ENCODE measurements around the gene XYLT2.

The XYLT2 gene

DNA sequence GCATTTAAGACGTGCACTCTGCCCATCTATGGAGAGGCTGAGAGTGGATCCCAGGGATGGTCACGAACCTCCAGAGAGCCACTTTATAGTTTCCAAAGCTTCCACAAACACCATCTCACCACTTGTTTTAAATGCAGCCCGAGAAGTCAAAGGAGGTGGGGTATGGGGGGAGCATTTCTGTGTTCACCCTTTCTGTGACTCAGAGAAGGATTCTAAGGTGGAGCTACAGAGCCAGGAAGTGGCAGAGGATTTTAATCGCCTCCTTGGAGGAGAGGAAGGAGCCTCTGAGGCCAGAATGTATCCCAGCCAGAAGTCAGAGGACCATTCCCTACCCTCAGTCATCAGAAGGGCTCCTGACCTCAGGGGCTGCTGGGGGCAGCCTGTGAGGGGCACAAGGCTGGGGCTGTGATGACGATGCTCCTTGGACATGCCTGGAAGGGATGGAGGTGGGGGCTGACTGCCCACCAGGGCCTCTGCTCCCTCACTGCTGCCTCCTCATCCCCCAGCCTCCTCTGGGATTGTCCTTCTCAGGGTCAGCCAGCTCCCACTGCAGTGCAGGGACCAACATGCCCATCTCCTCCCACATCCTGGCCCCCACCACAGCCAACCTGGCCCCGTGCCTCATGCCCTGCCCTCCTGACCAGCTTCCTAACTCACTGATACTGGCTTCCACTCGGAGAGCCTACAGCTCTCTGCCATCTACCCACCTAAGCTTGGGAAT is 2.8 kb downstream of the XYLT2 start:
- no peak for DNase-seq

DNA sequence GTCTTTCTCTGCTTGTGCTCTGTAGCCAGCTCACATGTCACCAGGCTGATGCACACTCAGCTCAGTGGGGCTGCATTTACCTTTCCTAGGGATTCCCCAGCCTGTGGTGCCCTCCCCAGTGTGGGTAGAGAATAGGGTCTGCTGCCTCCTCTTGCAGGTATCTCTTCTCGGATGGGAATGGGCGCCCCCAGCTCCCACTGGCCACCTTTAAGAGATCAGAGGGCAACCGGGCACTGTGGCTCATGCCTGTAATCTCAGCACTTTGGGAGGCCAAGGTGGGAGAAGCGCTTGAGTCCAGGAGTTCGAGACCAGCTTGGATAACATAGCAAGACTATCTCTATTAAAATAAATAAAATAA is 3.3 kb downstream of the XYLT2 start:
- no peak for DNase-seq

DNA sequence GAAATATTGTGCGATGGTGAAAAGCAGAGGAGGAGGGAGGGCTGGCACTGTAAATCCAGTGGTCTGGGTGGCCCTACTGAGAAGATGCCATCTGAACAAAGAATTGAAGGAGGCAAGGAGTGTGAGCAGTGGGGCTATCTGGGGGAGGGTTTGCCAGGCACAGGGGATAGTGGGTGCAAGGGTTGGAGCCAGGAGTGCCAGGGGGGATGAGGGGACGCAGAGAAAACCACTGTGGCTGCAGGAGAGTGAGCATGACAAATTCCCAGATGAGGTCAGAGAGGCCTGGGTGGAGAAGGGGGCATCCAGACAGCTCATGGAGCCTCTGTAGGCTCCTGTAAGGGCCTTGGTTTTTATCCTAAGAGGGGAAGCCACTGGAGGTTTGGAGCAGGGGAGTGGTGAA is 4.8 kb downstream of the XYLT2 start:
- DNase-seq: no peak

DNA sequence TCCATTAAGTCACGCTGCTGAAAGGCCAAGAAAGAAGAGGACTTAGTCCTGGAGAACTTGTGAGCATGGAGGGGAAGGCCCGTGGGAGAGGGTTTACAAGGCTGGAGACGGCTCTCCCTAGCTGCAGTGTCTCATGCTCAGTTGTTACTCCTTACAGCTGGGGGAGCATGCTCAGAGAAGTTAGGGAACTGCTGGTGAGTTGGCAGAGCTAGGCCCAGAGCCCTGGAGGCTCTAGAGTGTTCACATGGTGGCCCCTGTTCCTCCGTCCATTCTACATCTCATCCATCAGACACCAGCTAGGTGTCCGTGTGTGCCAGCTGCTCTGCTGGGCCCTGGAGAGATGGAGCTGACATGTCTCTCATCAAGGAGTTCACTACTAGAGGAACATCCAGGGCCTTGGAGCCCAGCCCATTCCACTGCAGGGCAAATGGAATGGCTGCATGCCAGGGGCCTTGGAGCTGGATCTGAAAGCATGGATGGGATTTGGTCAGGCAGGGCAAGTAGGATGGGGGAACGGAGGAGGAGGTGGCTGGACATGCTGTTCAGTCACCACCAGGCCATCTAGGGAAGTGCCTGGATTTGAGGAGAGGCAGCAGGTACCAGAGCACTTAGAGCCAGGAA is 6.3 kb downstream of the XYLT2 start:
- no peak for DNase-seq

DNA sequence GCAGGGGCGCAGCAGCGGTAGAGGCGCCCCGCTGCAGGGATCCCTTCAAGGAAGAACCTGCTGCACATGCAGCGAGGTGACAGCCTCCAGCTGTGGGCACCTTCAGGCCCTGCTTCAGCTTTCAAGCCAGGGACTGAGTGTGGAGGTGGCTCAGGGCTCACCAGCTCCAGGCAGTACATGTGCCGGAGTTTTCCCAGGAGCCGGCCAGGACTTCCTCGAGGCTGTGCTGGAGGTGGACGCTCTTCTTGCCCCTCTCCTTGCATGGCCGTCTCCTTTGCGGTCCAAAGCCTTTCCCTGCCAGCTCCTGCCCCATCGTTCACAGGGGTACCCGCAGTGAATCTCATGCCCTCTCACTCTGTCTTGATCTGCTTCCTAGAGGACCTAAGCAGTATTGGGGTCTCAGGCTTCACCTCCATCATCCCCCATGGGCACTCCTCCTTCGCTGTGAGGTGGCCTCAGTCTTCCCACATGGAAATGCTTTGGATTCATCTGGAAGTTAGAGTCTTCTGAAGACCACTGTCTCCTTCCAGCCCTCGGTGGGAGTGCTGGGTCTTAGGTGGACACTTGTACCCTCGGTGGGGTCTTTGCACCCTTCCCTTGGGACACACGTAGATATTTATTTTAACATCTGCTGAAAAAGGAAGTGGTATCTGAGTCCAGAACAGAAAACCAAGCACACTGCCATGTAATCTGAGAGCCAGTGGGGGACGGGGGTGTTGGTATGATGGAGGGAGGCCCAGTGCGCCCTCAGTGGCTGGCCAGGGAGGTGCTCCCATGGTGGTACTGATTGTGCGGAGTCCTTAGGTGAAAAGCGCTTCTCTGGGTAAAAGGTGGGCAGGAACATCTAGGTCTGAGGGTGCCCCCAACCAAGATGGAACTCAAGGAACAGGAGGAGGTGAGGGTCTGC is 7.0 kb downstream of the XYLT2 start:
- no peak for DNase-seq

DNA sequence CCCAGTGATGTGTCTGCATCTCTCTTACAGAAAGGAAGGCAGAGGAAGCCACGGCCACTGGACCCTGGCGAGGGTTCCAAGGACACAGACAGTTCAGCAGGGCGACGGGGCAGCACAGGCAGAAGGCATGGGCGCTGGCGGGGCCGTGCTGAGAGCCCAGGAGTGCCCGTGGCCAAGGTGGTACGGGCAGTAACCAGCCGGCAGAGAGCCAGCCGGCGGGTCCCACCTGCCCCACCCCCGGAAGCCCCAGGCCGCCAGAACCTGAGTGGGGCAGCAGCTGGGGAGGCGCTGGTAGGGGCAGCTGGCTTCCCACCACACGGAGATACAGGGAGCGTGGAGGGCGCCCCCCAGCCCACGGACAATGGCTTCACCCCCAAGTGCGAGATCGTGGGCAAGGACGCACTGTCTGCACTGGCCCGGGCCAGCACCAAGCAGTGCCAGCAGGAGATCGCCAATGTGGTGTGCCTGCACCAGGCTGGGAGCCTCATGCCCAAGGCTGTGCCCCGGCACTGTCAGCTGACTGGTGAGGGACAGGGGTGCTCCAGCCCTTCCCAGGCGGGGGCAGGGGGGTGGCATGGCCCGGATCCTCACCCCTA is 7.8 kb downstream of the XYLT2 start:
- no peak for DNase-seq

DNA sequence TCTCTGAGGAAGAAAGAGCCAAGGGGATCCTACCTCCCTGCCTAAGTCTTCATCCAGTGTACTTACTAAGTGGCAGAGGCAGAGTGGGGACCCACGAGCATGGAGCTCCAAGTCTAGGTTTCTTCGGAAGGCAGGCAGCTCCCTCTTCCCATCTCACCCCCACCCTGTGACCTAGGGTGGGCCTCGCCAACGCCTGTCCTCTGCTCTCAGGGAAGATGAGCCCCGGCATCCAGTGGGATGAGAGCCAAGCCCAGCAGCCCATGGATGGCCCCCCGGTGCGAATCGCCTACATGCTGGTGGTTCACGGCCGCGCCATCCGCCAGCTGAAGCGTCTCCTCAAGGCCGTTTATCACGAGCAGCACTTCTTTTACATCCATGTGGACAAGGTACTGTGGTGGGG is 8.3 kb downstream of the XYLT2 start:
- DNase-seq: no peak

DNA sequence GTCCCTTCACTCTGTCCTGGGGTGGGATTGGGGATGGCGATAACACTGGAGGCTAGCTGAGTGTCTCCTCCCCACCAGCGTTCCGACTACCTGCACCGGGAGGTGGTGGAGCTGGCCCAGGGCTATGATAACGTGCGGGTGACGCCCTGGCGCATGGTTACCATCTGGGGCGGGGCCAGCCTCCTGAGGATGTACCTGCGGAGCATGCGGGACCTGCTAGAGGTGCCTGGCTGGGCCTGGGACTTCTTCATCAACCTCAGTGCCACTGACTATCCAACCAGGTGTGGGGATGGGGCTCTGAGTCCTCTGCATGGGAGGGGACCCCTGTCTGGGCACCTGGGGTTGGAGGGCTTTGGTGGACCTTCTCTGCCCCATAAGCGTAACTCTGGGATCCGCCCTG is 8.8 kb downstream of the XYLT2 start:
- DNase-seq: no peak

DNA sequence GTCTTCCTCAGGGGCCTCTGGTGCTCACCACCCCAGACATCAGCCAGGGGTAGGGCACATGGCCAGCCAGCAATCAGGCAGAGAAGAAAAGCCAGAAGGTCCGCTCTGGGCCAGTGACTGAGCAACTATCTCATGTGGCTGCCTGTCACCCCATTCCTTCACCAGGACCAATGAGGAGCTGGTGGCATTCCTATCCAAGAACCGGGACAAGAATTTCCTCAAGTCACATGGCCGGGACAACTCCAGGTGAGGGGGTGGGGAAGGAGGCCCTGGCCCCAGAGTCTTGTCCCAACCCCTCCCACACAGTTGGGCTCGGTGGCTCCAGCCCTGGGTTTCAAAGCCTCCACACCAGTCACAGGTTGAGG is 9.4 kb downstream of the XYLT2 start:
- DNase-seq: no peak

DNA sequence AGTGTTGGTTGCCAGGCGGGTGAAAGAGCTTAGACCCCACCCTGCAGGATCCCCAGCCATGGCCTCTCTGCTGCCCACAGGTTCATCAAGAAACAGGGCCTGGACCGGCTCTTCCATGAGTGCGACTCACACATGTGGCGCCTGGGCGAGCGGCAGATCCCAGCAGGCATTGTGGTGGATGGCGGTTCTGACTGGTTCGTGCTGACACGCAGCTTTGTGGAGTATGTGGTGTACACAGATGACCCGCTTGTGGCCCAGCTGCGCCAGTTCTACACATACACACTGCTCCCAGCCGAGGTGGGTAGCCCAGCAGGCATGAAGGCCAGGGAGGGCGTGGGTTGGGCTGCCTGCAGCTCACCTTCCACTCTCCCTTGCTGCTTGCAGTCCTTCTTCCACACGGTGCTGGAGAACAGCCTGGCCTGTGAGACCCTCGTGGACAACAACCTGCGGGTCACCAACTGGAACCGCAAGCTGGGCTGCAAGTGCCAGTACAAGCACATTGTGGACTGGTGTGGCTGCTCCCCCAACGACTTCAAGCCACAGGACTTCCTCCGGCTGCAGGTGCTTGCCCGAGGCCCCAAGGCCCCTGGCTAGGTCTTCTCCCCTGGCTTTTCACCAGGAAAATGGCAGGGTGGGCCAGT is 9.9 kb downstream of the XYLT2 start:
- no peak for DNase-seq

DNA sequence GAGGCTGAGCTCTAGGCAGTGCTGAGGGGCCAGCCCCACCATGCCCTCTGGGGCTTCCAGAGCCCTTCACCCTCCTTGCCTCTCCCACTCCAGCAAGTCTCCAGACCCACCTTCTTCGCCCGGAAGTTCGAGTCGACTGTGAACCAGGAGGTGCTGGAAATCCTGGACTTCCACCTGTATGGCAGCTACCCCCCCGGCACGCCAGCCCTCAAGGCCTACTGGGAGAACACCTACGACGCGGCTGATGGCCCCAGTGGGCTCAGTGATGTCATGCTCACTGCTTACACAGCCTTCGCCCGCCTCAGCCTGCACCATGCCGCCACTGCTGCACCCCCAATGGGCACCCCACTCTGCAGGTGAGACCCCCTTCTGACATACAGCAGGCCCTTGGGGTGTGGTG is 10.5 kb downstream of the XYLT2 start:
- no peak for DNase-seq

DNA sequence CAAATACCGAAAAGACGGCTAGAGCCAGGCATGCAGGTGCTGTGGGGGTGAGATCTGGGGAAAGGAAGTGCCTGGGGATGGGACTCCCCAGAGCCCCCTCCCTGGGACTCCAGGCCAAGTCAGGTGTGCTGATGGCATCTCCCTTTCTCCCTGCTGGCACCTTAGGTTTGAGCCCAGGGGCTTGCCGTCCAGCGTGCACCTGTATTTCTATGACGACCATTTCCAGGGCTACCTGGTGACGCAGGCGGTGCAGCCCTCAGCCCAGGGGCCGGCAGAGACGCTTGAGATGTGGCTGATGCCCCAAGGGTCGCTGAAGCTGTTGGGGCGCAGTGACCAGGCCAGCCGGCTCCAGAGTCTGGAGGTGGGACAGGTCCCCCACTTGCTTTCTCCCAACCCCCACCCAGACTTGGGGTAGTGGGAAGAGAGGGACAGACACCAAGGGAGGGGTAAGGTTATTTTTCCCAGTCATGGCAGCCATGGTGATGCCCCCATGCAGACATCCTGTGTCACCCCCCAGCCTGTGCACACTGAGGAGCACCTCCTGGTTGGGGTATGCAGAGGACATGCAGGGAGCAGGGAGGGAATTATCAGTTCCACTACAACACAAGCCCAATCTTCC is 11.1 kb downstream of the XYLT2 start:
- DNase-seq: no peak

DNA sequence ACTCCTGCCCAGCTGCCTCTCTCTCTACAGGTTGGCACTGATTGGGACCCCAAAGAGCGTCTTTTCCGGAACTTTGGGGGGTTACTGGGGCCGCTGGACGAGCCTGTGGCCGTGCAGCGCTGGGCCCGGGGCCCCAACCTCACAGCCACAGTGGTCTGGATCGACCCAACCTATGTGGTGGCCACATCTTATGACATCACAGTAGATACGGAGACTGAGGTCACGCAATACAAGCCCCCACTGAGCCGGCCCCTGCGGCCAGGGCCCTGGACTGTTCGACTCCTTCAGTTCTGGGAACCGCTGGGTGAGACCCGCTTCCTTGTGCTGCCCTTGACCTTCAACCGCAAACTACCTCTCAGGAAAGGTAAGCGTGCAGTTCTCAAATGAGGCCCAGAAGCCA is 12.3 kb downstream of the XYLT2 start:
- no peak for DNase-seq

DNA sequence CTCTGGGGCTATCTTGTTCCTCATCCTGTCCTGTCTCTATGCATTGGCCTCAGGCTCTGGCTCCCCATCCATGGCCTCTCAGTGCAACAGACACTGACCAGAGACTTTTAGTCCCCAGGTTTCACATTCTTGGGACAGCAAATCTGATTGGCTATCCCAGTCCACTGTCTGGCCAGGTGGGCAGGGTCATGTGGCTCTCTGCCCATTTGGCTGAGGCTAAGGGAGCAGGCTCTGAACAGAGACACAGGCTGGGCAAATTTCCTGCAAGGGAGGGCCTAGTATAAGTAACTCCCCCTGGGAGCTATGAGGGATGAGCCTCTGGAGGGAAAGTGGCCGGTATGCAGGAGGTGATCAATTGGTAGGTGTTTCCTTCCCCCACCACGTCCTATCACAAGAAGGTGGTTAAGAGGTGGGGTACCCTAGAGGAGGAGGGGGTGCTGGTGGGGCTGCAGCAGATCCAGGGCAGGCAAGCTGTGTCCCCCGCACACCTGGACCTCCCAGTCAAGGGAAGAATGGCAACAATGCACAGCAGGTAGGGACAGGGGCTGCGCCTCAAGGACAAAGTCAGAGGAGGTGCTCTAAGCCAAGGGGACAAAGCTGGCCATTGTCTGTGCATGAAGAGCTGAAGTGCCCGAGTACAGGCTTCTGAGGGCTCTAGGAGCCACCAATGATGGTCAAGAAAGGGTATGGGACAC is 13.2 kb downstream of the XYLT2 start:
- DNase-seq: no peak

DNA sequence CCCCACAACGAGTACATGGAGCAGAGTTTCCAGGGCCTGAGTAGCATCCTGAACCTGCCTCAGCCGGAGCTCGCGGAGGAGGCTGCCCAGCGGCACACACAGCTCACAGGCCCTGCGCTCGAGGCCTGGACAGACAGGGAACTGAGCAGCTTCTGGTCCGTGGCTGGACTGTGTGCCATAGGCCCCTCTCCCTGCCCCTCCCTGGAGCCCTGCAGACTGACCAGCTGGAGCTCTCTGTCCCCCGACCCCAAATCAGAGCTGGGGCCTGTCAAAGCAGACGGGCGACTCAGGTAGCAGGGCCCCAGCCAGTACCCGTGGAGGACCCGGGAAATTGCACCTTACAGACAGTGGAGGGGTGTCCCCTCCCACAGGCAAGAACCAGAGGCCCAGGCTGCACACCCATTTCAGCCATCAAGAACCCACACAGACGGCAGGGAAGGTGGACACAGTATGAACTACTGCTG is 14.1 kb downstream of the XYLT2 start:
- no peak for DNase-seq

DNA sequence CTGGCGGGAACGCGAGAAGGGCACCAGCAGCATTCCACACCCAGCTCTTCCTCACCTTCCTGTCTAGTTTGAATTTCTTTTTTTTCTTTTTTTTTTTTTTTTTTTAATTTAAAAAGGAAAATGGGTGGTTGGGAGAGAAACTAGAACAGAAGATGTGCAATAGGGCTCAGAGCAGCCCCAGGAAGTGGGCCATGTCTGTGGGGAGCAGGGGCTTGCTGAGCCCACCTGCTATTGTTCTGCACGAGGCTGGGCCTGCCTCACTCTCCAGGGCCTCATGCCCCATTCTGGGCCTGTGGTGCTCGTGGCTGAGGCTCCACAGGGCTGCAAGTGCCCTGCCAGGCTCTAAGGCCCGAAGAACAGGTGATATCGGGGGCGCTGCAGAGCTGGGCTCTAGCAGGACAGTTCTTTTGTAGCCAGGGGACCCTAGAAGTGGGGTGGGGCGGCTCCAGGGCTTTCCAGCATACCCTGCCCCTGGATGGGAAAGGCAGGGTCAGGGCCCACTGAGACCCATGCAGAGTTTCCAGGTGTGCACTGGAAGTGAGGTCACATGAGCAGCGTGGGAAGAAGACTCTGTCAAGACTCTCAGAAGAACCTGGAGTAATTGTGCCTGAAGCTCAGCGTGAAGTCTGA is 14.7 kb downstream of the XYLT2 start:
- no peak for DNase-seq

DNA sequence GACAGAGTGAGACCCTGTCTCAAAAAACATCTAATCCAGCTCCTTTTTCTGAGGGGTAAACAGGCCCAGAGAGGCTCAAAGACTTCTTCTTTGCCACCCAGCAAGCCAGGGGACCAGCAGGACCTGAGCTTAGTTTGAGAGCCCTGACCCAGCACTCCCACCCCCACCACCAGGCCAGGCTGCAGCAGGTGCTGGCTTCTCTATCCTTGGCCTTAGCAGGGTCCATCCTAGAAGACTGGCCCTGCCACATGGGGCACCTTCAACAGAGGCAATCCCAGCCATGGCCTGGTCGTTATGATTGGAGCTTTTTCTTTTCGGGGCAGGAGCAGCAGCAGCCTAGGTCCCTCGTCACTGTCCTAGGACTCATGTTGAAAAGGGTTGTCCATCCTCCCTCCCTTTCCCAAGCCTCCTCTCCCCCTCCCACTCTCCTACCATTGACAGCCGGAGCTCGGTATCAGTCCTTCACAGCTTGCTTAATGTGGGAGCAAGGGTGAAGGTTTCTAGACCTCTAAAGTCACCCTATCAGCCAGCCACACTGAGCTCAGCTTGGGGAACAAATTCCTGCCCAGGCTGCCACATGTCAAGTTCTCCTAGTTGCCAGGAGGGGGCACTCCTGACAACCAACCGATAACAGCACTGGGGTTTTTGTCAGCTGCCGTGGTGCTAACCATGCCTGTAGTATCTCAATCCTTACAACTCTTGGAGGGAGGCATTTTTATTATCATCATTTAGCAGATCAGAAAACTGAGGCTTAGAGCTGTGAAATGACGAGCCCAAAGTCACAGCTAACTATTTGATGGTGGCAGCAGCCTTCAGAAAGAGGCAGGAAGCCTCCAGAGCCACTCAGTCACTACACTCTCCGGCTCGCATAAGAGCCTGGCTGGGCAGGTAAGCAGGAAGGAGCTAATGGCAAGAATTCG is 15.9 kb downstream of the XYLT2 start:
- peak in 30 of 56 donors; percentile 7 to 67 (median 30) for DNase-seq

DNA sequence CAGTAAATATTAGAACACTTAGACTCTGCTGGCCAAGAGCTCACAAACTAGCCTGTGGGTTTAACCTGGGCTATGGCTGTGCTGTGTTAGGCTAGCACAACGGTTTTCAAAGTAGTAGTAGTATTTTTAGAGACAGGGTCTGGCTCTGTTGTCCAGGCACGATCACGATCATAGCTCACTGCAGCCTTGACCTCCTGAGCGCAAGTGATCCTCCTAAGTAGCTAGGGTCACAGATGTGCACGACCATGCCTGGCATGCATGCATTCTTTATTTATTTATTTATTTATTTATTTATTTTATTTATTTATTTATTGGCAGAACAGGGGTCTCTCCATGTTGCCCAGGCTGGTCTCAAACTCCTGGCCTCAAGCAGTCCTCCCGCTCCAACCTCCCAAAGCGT is 16.7 kb downstream of the XYLT2 start:
- no peak for DNase-seq

All from amygdala (tissue), 56 donors.